ENCODE results near the gene MAP2K5. TPM values are rescaled to one million over a fixed set of nuclear protein-coding genes. Genes with fewer than 3 reads are reported as not detected.

MAP2K5 gene
- total and polyA plus RNA-seq, 9 of the 15 experiments (the other 6 are each of a cell fraction or from before 2014, with no cell fraction given), result 0.41 to 16.5 (median 7.5) TPM

- no peak overlapping the region for H3K9ac ChIP-seq (ENCODE audit: insufficient read depth in 1 of 2, low read depth in 2 of 2, low read length in 2 of 2)
- WGBS (ENCODE audit: insufficient coverage, low coverage, missing lambda C conversion rate), result 27% methylated on average over 1 of the region's 1 CpG
- ATAC-seq (no peak), FAIRE-seq (no peak), DNase-seq (ENCODE audit: extremely low read depth in 1 of 4, low spot score in 3 of 4) (no peak)
- no peaks in the 10 kb centered on the region for H4K20me1 ChIP-seq (replicated peaks; ENCODE audit: control insufficient read depth, insufficient read depth, low read length)
- ChIA-PET POLR2A (interaction anchor here (0.6 to 1.3 kb wide), 5 partner anchors 10 to 1825 kb away, joined by 3 to 4 read pairs (median 3); no protein-coding TSS in a partner anchor), CTCF (ENCODE audit: low intra/inter-chr PET ratio) (no interaction called here)
- no peaks in the 10 kb centered on the region for H3K9me3 ChIP-seq (replicated peaks; ENCODE audit: control insufficient read depth, insufficient read depth, low read depth, low read length)
- no peaks in the 10 kb centered on the region for H3K27me3 ChIP-seq (ENCODE audit: control insufficient read depth in 2 of 2, insufficient read depth in 2 of 2, low read length in 2 of 2)
- no peak overlapping the region for H2AFZ ChIP-seq (ENCODE audit: low read depth, low read length)
- BruUV-seq (replicated peaks), result no TSS peak
- intact Hi-C loops (cut with micrococcal nuclease) (no loop called here), in situ Hi-C loops (cut with MboI) (no loop called here)
- H3K79me2 ChIP-seq (ENCODE audit: control insufficient read depth, insufficient read depth, low read length), result no peaks in the 10 kb centered on the region
- no peak overlapping the region for H3K4me3 ChIP-seq
- H3K4me1 ChIP-seq (replicated peaks in 1 of 2; ENCODE audit: control insufficient read depth in 2 of 2, insufficient read depth in 2 of 2, low read length in 2 of 2), result no peaks in the 10 kb centered on the region
- no peak overlapping the region for H3K27ac ChIP-seq (ENCODE audit: extremely low read depth, low read depth, low read length)
- no peak overlapping the region for H3K4me2 ChIP-seq (ENCODE audit: insufficient read depth, low read length)
- H3K9me1 ChIP-seq (ENCODE audit: control insufficient read depth, insufficient read depth, low read length), result no peaks in the 10 kb centered on the region
- H3K36me3 ChIP-seq (ENCODE audit: control insufficient read depth, insufficient read depth, low read length), result no peaks in the 10 kb centered on the region
- TF ChIP-seq ZBTB11 (CRISPR knock-in tag; IDR thresholded peaks at IDR 0.05), result no peak
- TF ChIP-seq CREB3 (tag; conservative IDR thresholded peaks at IDR 0.05; ENCODE audit: low read depth), result no peak
- TF ChIP-seq HEY1 (CRISPR knock-in tag; IDR thresholded peaks at IDR 0.05; ENCODE audit: borderline replicate concordance), result no peak
- TF ChIP-seq CEBPB (tag; IDR thresholded peaks at IDR 0.05), result no peak
- TF ChIP-seq RREB1 (CRISPR knock-in tag; IDR thresholded peaks at IDR 0.05), result no peak
- TF ChIP-seq ARHGAP35 (IDR thresholded peaks at IDR 0.05; ENCODE audit: partially characterized antibody), result no peak
- no peak for TF ChIP-seq XRCC4 (IDR thresholded peaks at IDR 0.05; ENCODE audit: extremely low read depth, insufficient read depth, insufficient read length)
- TF ChIP-seq ZFX (CRISPR knock-in tag; IDR thresholded peaks at IDR 0.05), result no peak
- no peak for TF ChIP-seq ZNF3 (CRISPR knock-in tag; IDR thresholded peaks at IDR 0.05)
- no peak for TF ChIP-seq SP1 (CRISPR knock-in tag; IDR thresholded peaks at IDR 0.05)
Observed at GRCh38 chr15:67755264-67755663, 212.8 kb downstream of the MAP2K5 start.
